Esophagus squamous epithelium (tissue), 5 donors: Measurements from ENCODE around the gene GLG1. TPM values are rescaled to one million over a fixed set of nuclear protein-coding genes. Genes with fewer than 3 reads are reported as not detected.
"Not testable (repeated sequence)": the region's sequence is repeated elsewhere in the genome, so short reads cannot be mapped to it uniquely, and the experiment has no call there.

Experiments
- DNase-seq: peaks from one replicate; lab custom pipeline; 2025; lab: John Stamatoyannopoulos, UW
- H3K27ac ChIP-seq, 4 donors: fragments of 200-600 bp; sonication (generic); one replicate each; pipeline ENCODE4 v1.5.1; 2016 to 2019; ENCODE audit warnings: mild to moderate bottlenecking in 1 of 4
- H3K27me3 ChIP-seq, 4 donors: fragments of 200-600 bp; sonication (generic); 1 replicate in 3 of 4; 2 replicates in 1 of 4; pipeline versions ENCODE4 v1.5.1 to v1.6.0; 2017 to 2021; ENCODE audit warnings: antibody characterized with exemption in 1 of 4
- H3K36me3 ChIP-seq, 3 donors: fragments of 200-600 bp; sonication (generic); one replicate each; pipeline ENCODE4 v1.5.1; 2016 to 2019
- H3K4me1 ChIP-seq, 3 donors: fragments of 200-600 bp; sonication (generic); one replicate each; pipeline ENCODE4 v1.5.1; 2017 to 2019
- H3K4me3 ChIP-seq, 4 donors: fragments of 200-600 bp; sonication (generic); 1 replicate in 3 of 4; 2 replicates in 1 of 4; pipeline ENCODE4 v1.5.1; 2016 to 2019; ENCODE audit warnings: mild to moderate bottlenecking in 2 of 4, moderate library complexity in 1 of 4
- H3K9me3 ChIP-seq, 3 donors: fragments of 200-600 bp; sonication (generic); one replicate each; pipeline ENCODE4 v1.5.1; 2016 to 2019
- CTCF ChIP-seq, 6 experiments: fragments of 450-650 bp in 4 of 6; fragments of 200-600 bp in 2 of 6; sonication (generic) in 2 of 6; IDR thresholded peaks; one replicate each; pipeline ENCODE4 v1.5.1; 2016 to 2019; ENCODE audit warnings: antibody characterized with exemption in 6 of 6, mild to moderate bottlenecking in 4 of 6, moderate library complexity in 4 of 6
- POLR2A ChIP-seq, 4 donors: fragments of 450-650 bp; IDR thresholded peaks; one replicate each; pipeline ENCODE4 v1.6.1; 2017; ENCODE audit warnings: antibody characterized with exemption in 4 of 4, mild to moderate bottlenecking in 4 of 4, moderate library complexity in 3 of 4
- WGBS, 2 donors: methylation state at CpG; one replicate each; pipeline ENCODE4 v1.1.5; 2018; 5-methylcytosine and 5-hydroxymethylcytosine counted together
- intact Hi-C: fragments of 100-400 bp; cut with DNase I; formaldehyde crosslinking; loops from one replicate; pipeline ENCODE4 v1.15.0; 2022
- total RNA-seq, 4 donors: library from RNA; depleted of rRNA; stranded (reverse); fragments of >200 nt; gene quantifications; one replicate each; pipeline ENCODE4 v1.1.0, GENCODE V29; 2016
- donor health status: DM: yes; HTN: yes; CAD: no.

The GLG1 gene
- total RNA-seq, 4 donors from 2014 or later = 59.2 to 71.9 (median 60.8) TPM

GRCh38 chr16:74537746-74538145, 69.2 kb downstream of the GLG1 start:
- intact Hi-C loops, H3K9me3 ChIP-seq, H3K4me1 ChIP-seq, DNase-seq, H3K36me3 ChIP-seq, H3K27ac ChIP-seq, H3K27me3 ChIP-seq, H3K4me3 ChIP-seq: not testable (repeated sequence)
- WGBS, 2 donors = 100% methylated on average over 1 of the region's 1 CpG

DNA sequence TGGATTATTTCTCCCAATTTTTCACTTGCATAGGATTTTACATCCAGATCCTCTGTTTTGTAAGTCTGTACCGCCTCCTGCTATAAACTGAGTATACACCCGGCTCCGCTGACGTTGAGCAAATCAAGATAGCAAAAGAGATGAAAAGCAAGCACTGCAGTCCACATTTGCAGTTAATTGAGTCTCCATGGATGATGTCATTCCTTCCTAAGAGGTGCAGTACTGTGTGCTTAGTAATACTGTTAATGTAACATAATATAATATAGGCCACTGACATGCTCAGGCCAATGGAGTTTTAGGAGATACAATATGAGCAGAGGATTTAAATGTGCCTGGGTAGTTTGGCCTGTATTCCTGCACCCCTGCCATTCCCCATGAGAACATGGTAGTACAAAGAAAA, 72.3 kb downstream of the GLG1 start:
- H3K4me1 ChIP-seq, H3K27me3 ChIP-seq, intact Hi-C loops, DNase-seq, H3K4me3 ChIP-seq, H3K9me3 ChIP-seq, H3K27ac ChIP-seq: not testable (repeated sequence)
- H3K36me3 ChIP-seq = peaks cover 0 to 13% (median 0%) of the 10 kb centered on the region in 3 donors
- 86% methylated on average over 3 of the region's 4 CpGs; no CpG with 5 or more reads in 1 of the 2 donors for WGBS, 2 donors

- no peaks in the 10 kb centered on the region for H3K9me3 ChIP-seq
- intact Hi-C loops = no loop called here
- TF ChIP-seq CTCF (IDR thresholded peaks at IDR 0.05) (no peak), POLR2A (IDR thresholded peaks at IDR 0.05) (no peak)
- H3K4me1 ChIP-seq = no peaks in the 10 kb centered on the region
- H3K36me3 ChIP-seq = peaks cover 0 to 32% (median 0%) of the 10 kb centered on the region in 3 donors
- DNase-seq = no peak
- H3K27me3 ChIP-seq = no peaks in the 10 kb centered on the region
- H3K4me3 ChIP-seq = no peak overlapping the region
- H3K27ac ChIP-seq = no peak overlapping the region
Measured at GRCh38 chr16:74524926-74525325, 82.0 kb downstream of the GLG1 start.

DNA sequence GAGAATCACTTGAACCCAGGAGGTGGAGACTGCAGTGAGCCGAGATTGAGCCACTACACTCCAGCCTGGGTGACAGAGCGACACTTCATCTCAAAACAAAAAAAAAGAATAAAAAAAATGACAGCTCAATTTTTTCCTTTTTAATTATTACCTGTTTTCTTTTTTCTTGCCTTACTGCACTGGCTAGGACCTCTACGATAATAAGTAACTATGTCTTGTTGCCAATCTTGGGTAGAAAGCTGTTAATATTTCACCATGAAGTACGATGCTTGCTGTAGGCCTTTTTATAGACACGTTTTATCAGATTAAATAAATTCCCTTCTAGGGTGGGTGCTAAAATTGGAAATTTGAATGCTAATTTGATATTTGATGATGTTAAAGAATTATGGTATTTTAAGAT, 82.8 kb downstream of the GLG1 start:
- intact Hi-C loops = no loop called here
- H3K36me3 ChIP-seq = peaks cover 0 to 32% (median 0%) of the 10 kb centered on the region in 3 donors
- no peaks in the 10 kb centered on the region for H3K27me3 ChIP-seq
- no peak overlapping the region for H3K4me3 ChIP-seq
- no peak overlapping the region for H3K27ac ChIP-seq
- TF ChIP-seq CTCF (IDR thresholded peaks at IDR 0.05) = no peak
- no peak for TF ChIP-seq POLR2A (IDR thresholded peaks at IDR 0.05)
- WGBS, 2 donors = 96 to 97% methylated on average over 5 of the region's 5 CpGs
- H3K4me1 ChIP-seq = no peaks in the 10 kb centered on the region
- no peaks in the 10 kb centered on the region for H3K9me3 ChIP-seq
- DNase-seq = no peak

DNA sequence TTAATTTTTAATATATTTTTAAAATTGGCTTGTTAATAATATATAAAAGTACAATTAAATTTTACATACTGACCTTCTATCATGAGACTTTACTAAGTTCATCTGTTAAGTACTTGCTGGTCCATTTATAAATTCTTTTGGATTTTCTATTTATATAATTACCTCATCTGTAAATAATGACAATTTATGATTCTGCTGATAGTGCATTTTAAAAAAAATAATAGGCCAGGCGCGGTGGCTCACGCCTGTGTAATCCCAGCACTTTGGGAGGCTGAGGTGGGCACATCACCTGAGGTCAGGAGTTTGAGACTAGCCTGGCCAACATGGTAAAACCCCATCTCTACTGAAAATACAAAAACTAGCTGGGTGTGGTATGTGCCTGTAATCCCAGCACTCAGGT, 83.2 kb downstream of the GLG1 start:
- peaks cover 0 to 30% (median 0%) of the 10 kb centered on the region in 3 donors for H3K36me3 ChIP-seq
- DNase-seq, H3K9me3 ChIP-seq, intact Hi-C loops, H3K4me3 ChIP-seq, H3K4me1 ChIP-seq, H3K27ac ChIP-seq, H3K27me3 ChIP-seq: not testable (repeated sequence)
- WGBS, 2 donors = 93% methylated on average over 3 of the region's 3 CpGs; no CpG with 5 or more reads in 1 of the 2 donors

DNA sequence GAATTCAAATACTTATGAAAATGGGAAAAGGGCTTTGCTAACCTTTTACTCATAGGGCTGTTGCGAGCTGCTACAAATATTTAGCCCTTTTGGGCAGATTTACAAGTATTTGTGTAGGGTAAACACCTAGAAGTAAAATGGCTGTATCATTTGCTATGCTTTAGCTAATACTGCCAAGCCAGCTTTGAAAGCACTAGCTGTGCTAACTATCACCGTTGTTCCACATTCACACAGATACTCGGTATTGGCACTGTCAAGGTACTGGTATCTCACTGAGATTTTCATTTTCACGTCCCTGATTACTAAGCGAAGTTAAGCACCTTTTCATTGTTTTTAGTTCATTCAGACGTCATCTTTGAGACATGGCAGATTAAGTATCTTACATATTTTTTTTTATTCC, 84.8 kb downstream of the GLG1 start:
- 83 to 88% methylated on average over 6 of the region's 6 CpGs for WGBS, 2 donors
- intact Hi-C loops = no loop called here
- Histone ChIP-seq H3K9me3 (no peaks in the 10 kb centered on the region), H3K4me3 (no peak overlapping the region), H3K36me3 (peaks cover 0 to 20% (median 0%) of the 10 kb centered on the region in 3 donors), H3K27me3 (no peaks in the 10 kb centered on the region), H3K4me1 (no peaks in the 10 kb centered on the region), H3K27ac (no peak overlapping the region)
- TF ChIP-seq CTCF (IDR thresholded peaks at IDR 0.05) (no peak), POLR2A (IDR thresholded peaks at IDR 0.05) (no peak)
- no peak for DNase-seq

DNA sequence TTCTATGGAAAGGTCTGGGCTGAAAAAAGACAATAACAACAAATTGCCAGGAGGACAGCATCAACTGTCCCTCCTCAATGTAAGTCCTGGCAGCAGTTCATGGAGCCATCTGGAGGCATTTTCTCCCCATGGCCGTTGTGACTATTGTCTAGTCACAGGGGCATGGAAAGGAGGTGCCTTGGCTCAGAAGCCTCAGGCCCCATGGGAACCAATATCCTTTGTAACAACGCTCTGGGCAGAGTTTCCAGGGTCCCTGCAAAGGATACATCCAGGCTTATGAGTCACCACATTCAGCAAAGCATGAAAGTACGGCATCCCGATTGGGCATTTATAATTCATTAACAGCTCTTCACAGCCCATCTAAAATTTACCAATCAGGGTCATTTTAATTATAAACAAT, 85.2 kb downstream of the GLG1 start:
- 44 to 53% methylated on average over 4 of the region's 4 CpGs for WGBS, 2 donors
- peaks cover 0 to 20% (median 0%) of the 10 kb centered on the region in 3 donors for H3K36me3 ChIP-seq
- no peak overlapping the region for H3K27ac ChIP-seq
- H3K4me1 ChIP-seq = no peaks in the 10 kb centered on the region
- TF ChIP-seq POLR2A (IDR thresholded peaks at IDR 0.05) = no peak
- TF ChIP-seq CTCF (IDR thresholded peaks at IDR 0.05) = no peak
- intact Hi-C loops = no loop called here
- no peak for DNase-seq
- no peaks in the 10 kb centered on the region for H3K9me3 ChIP-seq
- no peaks in the 10 kb centered on the region for H3K27me3 ChIP-seq
- no peak overlapping the region for H3K4me3 ChIP-seq

DNA sequence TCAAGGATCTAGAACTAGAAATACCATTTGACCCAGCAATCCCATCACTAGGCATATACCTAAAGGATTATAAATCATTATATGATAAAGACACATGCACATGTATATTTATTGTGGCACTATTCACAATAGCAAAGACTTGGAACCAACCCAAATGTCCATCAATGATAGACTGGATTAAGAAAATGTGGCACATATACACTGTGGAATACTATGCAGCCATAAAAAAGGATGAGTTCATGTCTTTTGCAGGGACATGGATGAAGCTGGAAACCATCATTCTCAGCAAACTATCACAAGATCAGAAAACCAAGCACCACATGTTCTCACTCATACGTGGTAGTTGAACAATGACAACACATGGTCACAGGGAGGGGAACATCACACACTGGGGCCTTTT, 88.0 kb downstream of the GLG1 start:
- H3K9me3 ChIP-seq, H3K36me3 ChIP-seq, DNase-seq, intact Hi-C loops, H3K27me3 ChIP-seq, H3K27ac ChIP-seq, H3K4me1 ChIP-seq, H3K4me3 ChIP-seq: not testable (repeated sequence)
- 90 to 100% methylated on average over 1 of the region's 1 CpG for whole genome bisulfite sequencing, 2 donors
